CD14-positive monocyte (primary cell): ENCODE measurements around the gene SLC35G2. TPM values are rescaled to one million over a fixed set of nuclear protein-coding genes. Genes with fewer than 3 reads are reported as not detected.

Experiments
- DNase-seq, 3 donors: peaks; one replicate each; pipeline ENCODE4 v3.0.0-alpha.2; 2011 to 2022
- H2AFZ ChIP-seq: 2 replicates; pipeline ENCODE4 v1.6.0; 2012; ENCODE audit warnings: mild to moderate bottlenecking, low read depth, low read length, inconsistent platforms; ENCODE audit not compliant: insufficient read depth, poor library complexity, severe bottlenecking
- H3K27ac ChIP-seq, 2 donors: 1 replicate in 1 of 2; 2 replicates in 1 of 2; pipeline ENCODE4 v1.5.1; 2012 to 2013; ENCODE audit warnings: low read length in 2 of 2, control low read depth in 1 of 2, inconsistent platforms in 1 of 2, low read depth in 1 of 2, mild to moderate bottlenecking in 1 of 2
- H3K27me3 ChIP-seq, 2 donors: one replicate each; pipeline versions ENCODE4 v1.6.0 to v1.6.1; 2011 to 2013; ENCODE audit warnings: low read length in 2 of 2; ENCODE audit not compliant: control insufficient read depth in 2 of 2, insufficient read depth in 2 of 2
- H3K36me3 ChIP-seq, 2 donors: replicated peaks in 1 of 2; 1 replicate in 1 of 2; 2 replicates in 1 of 2; pipeline versions ENCODE4 v1.5.1 to v1.6.1; 2012 to 2013; ENCODE audit warnings: low read length in 2 of 2, control low read depth in 1 of 2, inconsistent platforms in 1 of 2, mild to moderate bottlenecking in 1 of 2; ENCODE audit not compliant: insufficient read depth in 2 of 2, control insufficient read depth in 1 of 2
- H3K4me1 ChIP-seq, 2 donors: 1 replicate in 1 of 2; 2 replicates in 1 of 2; pipeline versions ENCODE4 v1.5.1 to v1.6.1; 2012 to 2013; ENCODE audit warnings: low read length in 2 of 2, control low read depth in 1 of 2, inconsistent platforms in 1 of 2, mild to moderate bottlenecking in 1 of 2, moderate library complexity in 1 of 2; ENCODE audit not compliant: insufficient read depth in 2 of 2, control insufficient read depth in 1 of 2
- H3K4me2 ChIP-seq: replicated peaks from 2 replicates; pipeline ENCODE3; 2012; ENCODE audit warnings: low read length, moderate library complexity, mild to moderate bottlenecking; ENCODE audit not compliant: poor library complexity, severe bottlenecking; ENCODE audit errors: extremely low read depth
- H3K4me3 ChIP-seq, 3 experiments: fragments of 200-600 bp in 1 of 3; sonication (generic) in 1 of 3; replicated peaks in 1 of 3; 1 replicate in 2 of 3; 2 replicates in 1 of 3; pipeline ENCODE4 v1.5.1; 2011 to 2013; ENCODE audit warnings: low read length in 3 of 3, mild to moderate bottlenecking in 3 of 3, control low read depth in 2 of 3, low read depth in 2 of 3, inconsistent platforms in 1 of 3, moderate library complexity in 1 of 3
- H3K79me2 ChIP-seq: 2 replicates; pipeline ENCODE4 v1.6.0; 2012; ENCODE audit warnings: mild to moderate bottlenecking, control low read depth, inconsistent platforms, low read length, moderate library complexity; ENCODE audit not compliant: insufficient read depth
- H3K9ac ChIP-seq: 2 replicates; pipeline ENCODE4 v1.6.0; 2017; ENCODE audit warnings: low read length, mild to moderate bottlenecking; ENCODE audit not compliant: insufficient read depth, poor library complexity, severe bottlenecking
- H3K9me3 ChIP-seq, 2 donors: replicated peaks in 1 of 2; 1 replicate in 1 of 2; 2 replicates in 1 of 2; pipeline versions ENCODE4 v1.5.1 to v1.6.1; 2012 to 2013; ENCODE audit warnings: low read length in 2 of 2, control low read depth in 1 of 2; ENCODE audit not compliant: control insufficient read depth in 1 of 2, insufficient read depth in 1 of 2
- H4K20me1 ChIP-seq: 2 replicates; pipeline ENCODE4 v1.6.0; 2012; ENCODE audit warnings: mild to moderate bottlenecking, low read length, control low read depth, moderate library complexity; ENCODE audit not compliant: insufficient read depth
- H3K27ac Mint-ChIP-seq, 7 donors: one replicate each; pipeline ENCODE4 v1.8.0; 2020; ENCODE audit warnings: mild to moderate bottlenecking in 7 of 7, mixed read lengths in 7 of 7, moderate library complexity in 6 of 7, inconsistent platforms in 2 of 7
- H3K27me3 Mint-ChIP-seq, 3 donors: one replicate each; pipeline ENCODE4 v1.8.0; 2021 to 2022; ENCODE audit warnings: low read depth in 3 of 3, mild to moderate bottlenecking in 3 of 3, mixed read lengths in 3 of 3, moderate library complexity in 3 of 3, inconsistent platforms in 1 of 3
- H3K36me3 Mint-ChIP-seq, 2 donors: one replicate each; pipeline ENCODE4 v1.8.0; 2020; ENCODE audit warnings: mixed read lengths in 2 of 2, inconsistent platforms in 1 of 2, mild to moderate bottlenecking in 1 of 2
- H3K4me1 Mint-ChIP-seq: one replicate; pipeline ENCODE4 v1.8.0; 2020; ENCODE audit warnings: mild to moderate bottlenecking, mixed read lengths
- H3K4me3 Mint-ChIP-seq, 2 donors: one replicate each; pipeline ENCODE4 v1.8.0; 2020; ENCODE audit warnings: mild to moderate bottlenecking in 2 of 2, mixed read lengths in 2 of 2, moderate library complexity in 1 of 2
- H3K9me3 Mint-ChIP-seq, 7 donors: one replicate each; pipeline ENCODE4 v1.8.0; 2020 to 2022; ENCODE audit warnings: mixed read lengths in 7 of 7, mild to moderate bottlenecking in 6 of 7, moderate library complexity in 6 of 7, inconsistent platforms in 2 of 7
- CTCF ChIP-seq: fragments of 200-600 bp; IDR thresholded peaks from one replicate; pipeline ENCODE4 v1.8.0; 2022; ENCODE audit warnings: antibody characterized with exemption, mild to moderate bottlenecking
- WGBS: methylation state at CpG from one replicate; pipeline ENCODE4 v1.1.5; 2013; ENCODE audit warnings: missing lambda C conversion rate; ENCODE audit not compliant: insufficient coverage; 5-methylcytosine and 5-hydroxymethylcytosine counted together
- intact Hi-C, 2 donors: fragments of 100-400 bp; cut with micrococcal nuclease; formaldehyde crosslinking; loops; one replicate each; pipeline versions ENCODE4 v1.15.0 to v1.15.1; 2023
- polyA plus RNA-seq, 3 donors: library from polyadenylated mRNA; depleted of rRNA in 1 of 3; unstranded in 2 of 3; stranded (reverse) in 1 of 3; fragments of 300-500 nt in 2 of 3; fragments of >200 nt in 1 of 3; fragmentation: Illumina TruSeq in 2 of 3; gene quantifications; 1 replicate in 2 of 3; 2 replicates in 1 of 3; pipeline ENCODE4 v1.2.3, GENCODE V29; 2012 to 2021

Gene SLC35G2
- polyA plus RNA-seq, 3 donors = not detected

- H3K27ac Mint-ChIP-seq = no peak overlapping the region
- H3K4me3 Mint-ChIP-seq = no peak overlapping the region
- H3K9ac ChIP-seq = no peak overlapping the region
- peaks cover 4 to 15% of the 10 kb centered on the region in 2 donors for H3K9me3 ChIP-seq
- no peaks in the 10 kb centered on the region for H3K27me3 Mint-ChIP-seq
- peaks cover 9 to 31% of the 10 kb centered on the region in 2 donors for H3K4me1 ChIP-seq
- no peak overlapping the region for H3K27ac ChIP-seq
- H4K20me1 ChIP-seq = peaks cover 100% of the 10 kb centered on the region
- H3K4me2 ChIP-seq = no peak overlapping the region
- no peak overlapping the region for H2AFZ ChIP-seq
- TF ChIP-seq CTCF = no peak
- H3K36me3 ChIP-seq = peaks cover 0 to 2% of the 10 kb centered on the region in 2 donors
- peaks cover 9 to 10% of the 10 kb centered on the region in 2 donors for H3K36me3 Mint-ChIP-seq
- H3K4me3 ChIP-seq = no peak overlapping the region
- H3K9me3 Mint-ChIP-seq = peaks cover 8 to 16% (median 13%) of the 10 kb centered on the region in 7 donors
- H3K79me2 ChIP-seq = peaks cover 100% of the 10 kb centered on the region
- intact Hi-C loops = no loop called here
- H3K27me3 ChIP-seq = no peaks in the 10 kb centered on the region
- WGBS = 0% methylated on average over 1 of the region's 1 CpG
- no peak for DNase-seq
- peaks cover 59% of the 10 kb centered on the region for H3K4me1 Mint-ChIP-seq
Measured at GRCh38 chr3:136903899-136904298, 85.0 kb downstream of the SLC35G2 start.

GRCh38 chr3:136904746-136905145 is 85.8 kb downstream of the SLC35G2 start:
- Mint-ChIP-seq H3K4me1 (peaks cover 58% of the 10 kb centered on the region), H3K4me3 (no peak overlapping the region), H3K9me3 (peaks cover 8 to 16% (median 13%) of the 10 kb centered on the region in 7 donors), H3K36me3 (peaks cover 5 to 10% of the 10 kb centered on the region in 2 donors), H3K27me3 (no peaks in the 10 kb centered on the region), H3K27ac (peak overlapping the region in 1 of 7 donors; percentile 75)
- Histone ChIP-seq H4K20me1 (peaks cover 100% of the 10 kb centered on the region), H3K27me3 (no peaks in the 10 kb centered on the region), H3K4me2 (no peak overlapping the region), H3K79me2 (peaks cover 100% of the 10 kb centered on the region), H3K4me1 (peaks cover 9 to 29% of the 10 kb centered on the region in 2 donors), H2AFZ (no peak overlapping the region), H3K9ac (no peak overlapping the region), H3K4me3 (no peak overlapping the region), H3K27ac (no peak overlapping the region), H3K36me3 (peaks cover 0 to 2% of the 10 kb centered on the region in 2 donors), H3K9me3 (peaks cover 4 to 15% of the 10 kb centered on the region in 2 donors)
- intact Hi-C loops = no loop called here
- WGBS = 100% methylated on average over 1 of the region's 4 CpGs
- DNase-seq = no peak
- no peak for TF ChIP-seq CTCF

Other genes starting within 250 kb of the SLC35G2 start
- 1 to 10 TPM; 7.2 to 10.0 (median 7.5) TPM for gene STAG1, start 66.7 kb upstream of the SLC35G2 start, polyA plus RNA-seq
- 10 to 100 TPM; 20.4 to 28.8 (median 22.8) TPM for gene NCK1, start 43.1 kb downstream of the SLC35G2 start, polyA plus RNA-seq
- gene IL20RB, start 138.9 kb downstream of the SLC35G2 start, polyA plus RNA-seq = 1 to 10 TPM in 1 of 3 donors, under 1 TPM in 1, not detected in 1; 0.16 to 1.2 TPM